Activated CD4-positive, CD25-positive, alpha-beta regulatory T cell (primary cell): ENCODE measurements around the gene CFAP58.
A peak's percentile ranks its signal among the peaks of the same experiment; 100 is the strongest.

Experiments
- DNase-seq, 4 experiments: peaks; one replicate each; lab custom pipeline; 2025; lab: John Stamatoyannopoulos, UW

The CFAP58 gene

DNA sequence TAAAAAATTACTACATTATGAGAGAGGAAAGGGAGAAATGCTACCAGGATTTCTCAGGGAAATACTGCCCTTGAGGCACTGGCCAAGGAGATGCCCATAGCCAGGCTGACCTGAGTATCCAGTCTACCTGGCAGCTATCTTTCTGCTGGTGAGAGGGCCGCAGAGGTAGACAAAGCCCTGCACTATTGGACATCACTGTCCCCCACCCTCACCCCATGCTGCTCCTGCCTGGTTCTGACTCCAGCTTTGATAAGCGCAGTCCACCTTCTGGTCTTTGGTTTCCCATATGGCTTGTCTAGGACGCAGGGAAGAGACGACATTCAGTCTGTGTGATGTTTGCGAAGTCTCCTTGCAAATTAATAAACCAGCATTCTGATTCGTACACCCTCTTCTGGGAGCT is 19.1 kb upstream of the CFAP58 start:
- DNase-seq = no peak

DNA sequence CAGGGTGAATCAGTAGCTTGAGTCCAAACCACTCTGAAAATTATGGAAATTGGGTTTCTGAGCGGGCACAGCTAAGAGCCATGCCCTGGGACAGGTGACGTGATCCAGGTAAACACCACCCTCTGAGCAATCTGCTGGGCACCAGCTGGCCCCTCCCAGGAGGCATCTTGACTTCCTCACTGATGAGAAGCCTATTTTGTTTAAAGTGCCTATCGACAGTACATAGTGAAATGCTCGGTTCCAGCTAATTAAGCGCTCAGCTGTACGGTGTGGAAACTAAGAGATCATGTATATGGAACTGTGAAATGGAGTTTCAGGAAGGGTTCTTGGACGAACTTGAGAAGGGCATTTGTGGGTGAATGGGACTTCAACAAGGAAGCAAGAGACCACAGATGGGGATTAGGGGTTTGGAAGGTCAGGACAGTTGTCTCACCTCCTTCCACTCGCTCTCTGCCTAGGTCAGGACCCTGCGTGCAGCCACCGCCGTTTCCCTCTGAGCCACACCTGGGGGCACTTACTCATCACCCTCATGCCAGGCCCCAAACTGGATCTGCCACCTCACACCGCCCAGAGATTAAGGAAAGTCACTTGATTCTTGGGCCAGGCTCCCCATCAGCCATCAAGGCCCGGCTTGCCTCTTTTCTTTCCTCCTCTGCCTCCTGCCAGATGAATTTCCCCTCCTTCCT is 18.5 kb upstream of the CFAP58 start:
- no peak for DNase-seq

DNA sequence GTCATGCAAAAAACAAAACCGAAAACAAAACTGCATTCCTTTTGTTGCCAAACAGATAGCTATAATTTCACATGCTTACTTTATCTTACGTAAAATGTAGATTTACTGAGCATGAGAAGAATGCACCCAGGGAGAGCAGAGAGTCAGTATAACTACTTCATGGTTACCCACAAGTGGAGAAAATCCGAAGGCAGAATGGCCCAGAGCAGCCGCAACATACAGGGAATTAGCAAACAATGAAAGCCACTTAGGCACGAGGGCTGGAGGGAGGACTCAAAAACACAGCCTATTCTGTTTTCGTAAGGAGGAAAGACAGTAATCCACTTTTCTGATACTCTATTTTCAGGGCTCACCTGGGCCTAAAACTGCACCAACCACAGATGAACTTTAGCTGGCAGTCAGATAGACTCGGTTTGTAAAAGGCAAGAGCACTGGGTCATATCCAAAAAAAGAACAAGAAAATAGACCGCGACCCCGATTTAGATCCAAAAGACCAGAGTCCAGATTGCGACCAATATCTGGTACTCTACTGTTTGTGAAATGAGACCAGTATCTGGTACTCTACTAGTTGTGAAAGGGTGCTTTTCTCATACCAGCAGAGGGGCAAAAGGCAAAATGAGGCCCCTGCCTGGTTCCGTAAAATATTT is 16.7 kb upstream of the CFAP58 start:
- DNase-seq = no peak

DNA sequence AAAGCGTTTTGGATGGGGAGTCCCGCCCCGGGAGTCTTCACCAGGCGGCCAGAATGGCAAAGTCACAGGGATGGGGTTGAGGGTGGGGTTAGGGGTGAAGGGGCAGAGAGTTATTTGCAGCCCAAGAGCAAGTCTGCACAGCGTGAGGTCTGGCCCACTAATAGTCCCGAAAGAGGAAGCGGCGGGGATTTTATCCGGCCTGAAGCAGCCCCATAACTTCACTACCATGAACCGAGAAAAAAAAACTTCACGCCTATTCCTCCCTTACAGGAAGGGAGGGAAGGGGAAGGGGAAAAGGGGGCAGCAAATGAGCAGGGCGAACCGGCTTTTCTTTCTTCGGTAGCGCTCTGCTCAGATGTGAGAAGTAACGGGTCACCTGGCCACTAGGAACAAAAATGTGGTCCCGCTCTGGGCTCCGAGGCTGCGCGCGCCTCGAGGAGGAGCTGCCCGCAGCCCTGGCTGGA is 16.1 kb upstream of the CFAP58 start:
- DNase-seq = no peak

DNA sequence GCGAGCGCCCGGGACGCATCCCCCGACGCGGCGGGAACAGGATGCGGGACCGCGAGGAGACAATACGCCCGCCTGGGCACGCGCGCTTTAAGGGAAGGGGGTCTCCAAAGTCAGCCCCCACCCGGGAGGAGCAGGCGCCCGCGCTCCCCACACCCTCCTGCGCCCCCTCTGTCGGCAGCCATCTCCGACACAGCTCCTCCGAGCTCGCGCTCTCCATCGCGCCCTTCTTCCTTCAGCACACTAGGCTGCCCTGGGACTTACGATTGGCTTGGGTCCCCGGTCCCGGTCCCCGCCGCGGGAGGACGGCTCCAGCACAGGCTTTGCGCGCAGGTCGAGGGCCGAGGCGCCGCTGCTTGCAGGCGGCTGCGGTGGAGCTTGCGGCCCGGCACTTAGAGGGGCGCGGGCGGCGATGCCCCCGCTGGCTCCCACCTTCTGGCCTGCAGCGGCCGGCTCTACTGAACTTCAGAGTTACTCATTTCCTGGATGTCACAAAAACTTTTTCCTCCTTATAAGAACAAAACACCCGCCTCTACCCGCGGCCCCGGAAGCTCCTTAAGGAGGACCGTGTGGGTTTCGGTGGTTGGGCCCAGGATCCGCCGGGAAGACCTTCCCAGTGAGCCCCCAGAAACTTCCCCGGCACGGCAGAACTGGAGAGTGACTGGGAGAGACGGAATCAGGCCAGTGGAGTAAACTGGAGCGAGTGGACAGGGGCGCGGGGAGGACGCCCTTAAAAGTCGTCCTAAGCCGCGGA is 15.5 kb upstream of the CFAP58 start, which contains the start of gene ITPRIP:
Gene ITPRIP, minus strand, starts transcription at position 481 of the 751 bp plus-strand sequence. CDS start 22,414 bp downstream, outside the sequence.
- DNase-seq = peak; percentile 36 to 68 (median 54)

DNA sequence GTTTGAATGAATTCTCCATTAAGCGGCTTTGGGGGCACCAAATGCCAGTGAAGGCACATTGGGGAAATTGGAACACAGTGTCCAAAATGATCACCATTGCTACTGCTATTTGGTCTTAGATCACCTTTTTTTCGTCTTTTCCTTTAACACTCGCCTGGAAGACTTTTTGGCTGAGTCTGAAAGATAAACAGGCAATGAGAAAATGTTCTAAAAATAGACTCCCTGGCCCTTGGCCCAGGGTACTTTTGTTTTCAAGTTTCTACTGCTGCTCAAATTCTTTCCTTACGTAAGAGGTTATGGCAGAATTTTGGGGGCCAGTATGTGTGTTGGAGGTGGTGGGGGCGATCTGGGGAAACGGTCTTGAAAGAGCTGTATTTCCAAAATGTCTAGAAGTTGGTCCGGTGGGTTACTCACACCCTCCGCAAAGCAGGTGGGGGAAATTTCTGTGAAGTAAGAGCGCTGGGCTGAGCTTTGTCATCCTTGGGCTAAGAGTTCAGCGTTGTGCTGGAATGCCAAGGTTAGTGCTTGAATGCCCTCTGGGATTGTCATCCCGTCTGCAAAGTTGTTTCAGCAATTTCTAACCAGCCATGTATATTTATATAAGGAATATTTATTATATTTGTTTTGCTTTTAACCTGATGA is 14.0 kb upstream of the CFAP58 start:
- DNase-seq = no peak

DNA sequence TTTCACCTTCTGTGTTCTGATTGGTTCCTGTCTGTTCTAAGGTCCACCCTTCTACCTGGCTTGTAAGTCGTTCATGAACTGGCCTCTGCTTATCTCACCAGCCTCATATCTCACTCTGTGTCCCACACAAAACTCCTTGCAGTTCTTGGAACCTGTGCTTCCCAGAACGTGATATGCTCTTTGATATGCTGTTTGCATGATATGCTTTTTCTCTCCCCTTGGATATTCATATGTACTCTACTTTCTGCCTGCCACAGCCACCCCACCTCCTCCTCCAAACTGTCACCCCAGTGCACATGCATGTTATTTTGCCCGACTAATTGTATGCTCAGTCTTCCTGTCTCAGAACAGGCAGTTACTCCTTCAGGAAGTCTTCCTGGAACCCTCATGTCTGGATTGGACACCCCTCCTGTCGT is 13.5 kb upstream of the CFAP58 start:
- no peak for DNase-seq

DNA sequence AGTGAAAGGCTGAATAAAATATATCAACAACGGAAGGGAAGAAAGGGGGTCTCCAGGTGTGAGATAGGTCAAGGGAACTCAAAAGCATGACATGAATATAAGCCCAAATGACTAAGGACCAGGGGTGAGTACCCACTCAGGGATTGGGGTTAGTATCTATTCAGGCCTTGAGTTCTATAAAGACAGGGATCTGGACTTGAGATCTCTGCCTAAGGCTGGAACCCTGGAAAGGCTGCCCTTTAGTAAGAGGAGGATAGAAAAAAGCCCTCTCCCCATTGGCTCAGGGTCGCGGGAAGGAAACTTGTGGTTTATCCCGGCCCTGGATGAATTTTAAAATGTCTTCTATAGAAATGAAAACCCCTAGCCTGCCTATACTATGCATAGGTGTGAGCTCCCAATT is 13.0 kb upstream of the CFAP58 start:
- no peak for DNase-seq

DNA sequence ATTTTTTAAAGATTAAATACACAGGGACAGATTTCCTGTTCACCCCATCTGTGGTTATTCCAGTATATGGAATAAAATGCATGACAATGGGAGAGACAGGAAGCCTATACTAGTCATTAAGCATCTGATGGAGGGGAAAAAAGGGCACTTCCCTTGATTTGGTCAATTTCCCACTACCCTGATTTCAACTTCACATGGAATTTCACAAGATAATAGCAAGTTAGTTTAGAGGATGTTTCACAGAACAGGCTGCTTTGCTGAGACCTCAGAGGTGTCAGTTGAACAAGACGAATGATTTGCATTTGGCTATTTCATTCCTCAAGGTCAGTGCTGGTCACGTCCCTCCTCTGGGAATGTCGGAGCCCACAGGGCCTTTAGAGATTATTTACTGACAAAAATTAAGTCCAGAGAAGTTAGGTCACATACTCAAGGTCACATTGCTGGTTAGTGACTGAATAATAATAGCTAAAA is 10.7 kb upstream of the CFAP58 start:
- DNase-seq = no peak

DNA sequence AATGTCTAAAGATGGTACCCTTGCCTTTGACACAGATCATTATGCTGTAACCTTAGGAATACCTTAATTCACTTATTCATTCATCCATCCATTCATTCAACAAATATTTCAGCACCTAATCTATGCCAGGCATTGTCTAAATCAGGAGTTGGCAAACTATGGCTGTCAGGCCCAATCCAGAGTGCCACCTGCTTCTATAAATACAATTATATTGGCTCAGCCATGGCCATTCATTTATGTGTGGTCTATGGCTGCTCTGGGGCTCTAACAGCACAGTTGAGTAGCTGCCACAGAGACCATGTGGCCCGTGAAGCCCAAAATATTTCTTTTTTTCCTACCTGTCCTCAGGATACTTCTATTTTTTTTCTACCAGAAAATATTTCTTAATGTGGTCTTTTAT is 9.4 kb upstream of the CFAP58 start:
- DNase-seq = no peak

DNA sequence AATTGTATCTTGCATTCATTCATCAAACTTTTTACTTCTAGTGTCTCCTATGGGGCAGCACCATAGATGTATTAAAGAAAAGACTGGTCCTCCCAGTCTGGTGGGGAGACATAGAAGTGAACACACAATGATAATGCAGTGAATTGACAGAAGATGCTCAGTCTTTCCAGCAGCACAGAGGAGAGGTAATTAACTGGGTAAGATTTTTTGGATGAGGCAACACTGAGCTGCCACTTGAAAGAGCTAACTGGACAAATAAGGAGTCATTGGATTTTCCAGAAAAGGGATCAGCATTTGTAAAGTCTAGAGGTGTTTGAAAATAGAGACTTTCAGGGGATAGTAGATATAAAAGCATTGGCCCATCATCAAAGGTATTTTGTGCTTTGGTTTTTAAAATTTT is 8.1 kb upstream of the CFAP58 start:
- no peak for DNase-seq

DNA sequence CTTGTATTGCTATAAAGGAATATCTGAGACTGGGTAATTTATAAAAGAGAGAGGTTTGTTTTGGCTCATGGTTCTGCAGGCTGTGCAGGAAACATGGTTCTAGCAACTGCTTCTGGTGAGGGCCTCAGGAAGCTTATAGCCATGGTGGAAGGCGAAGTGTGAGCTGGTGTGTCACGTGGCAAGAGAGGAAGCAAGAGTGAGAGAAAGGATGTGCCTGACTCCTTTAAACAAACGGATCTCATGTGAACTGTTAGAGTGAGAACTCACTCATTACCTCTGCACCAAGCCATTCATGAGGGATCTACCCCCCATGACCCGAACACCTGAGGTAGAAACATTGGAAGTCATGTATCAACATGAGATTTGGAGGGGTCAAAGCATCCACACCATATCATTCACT is 7.7 kb upstream of the CFAP58 start:
- no peak for DNase-seq

DNA sequence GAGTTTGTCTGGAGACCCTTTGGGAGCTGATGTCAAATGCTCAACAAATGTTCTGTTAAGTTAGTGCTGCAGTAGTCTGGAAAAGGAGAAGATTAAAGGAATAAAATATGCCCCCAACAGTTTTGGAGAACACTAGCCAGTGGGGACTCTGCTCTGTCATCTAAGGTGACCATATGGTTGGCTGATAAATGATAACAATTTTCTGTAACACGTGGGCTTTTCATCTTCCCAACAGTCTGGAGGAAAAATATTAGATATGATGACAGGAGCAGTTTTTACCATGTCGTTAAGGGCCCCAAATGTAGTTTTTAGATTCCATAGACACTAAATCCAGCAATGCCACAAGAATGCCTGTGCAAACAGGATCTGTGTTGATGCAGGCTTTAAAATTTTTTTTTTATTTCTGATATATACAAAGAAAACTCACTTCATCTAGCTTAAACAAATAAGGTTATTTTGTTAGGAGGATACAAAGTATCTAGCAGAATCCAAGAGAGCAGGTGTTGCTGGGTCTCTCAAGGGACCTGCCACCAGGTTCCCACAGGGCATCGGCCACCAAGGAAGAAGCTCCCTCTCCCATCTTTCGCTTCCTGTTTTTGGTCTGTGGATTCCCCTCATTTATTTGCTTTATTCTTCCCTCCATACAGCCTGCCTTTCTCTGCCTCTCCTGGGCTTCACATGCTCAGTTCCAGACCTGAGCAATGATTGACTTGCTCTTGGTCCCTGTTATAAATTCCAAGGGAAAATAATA is 6.2 kb upstream of the CFAP58 start:
- DNase-seq = no peak

DNA sequence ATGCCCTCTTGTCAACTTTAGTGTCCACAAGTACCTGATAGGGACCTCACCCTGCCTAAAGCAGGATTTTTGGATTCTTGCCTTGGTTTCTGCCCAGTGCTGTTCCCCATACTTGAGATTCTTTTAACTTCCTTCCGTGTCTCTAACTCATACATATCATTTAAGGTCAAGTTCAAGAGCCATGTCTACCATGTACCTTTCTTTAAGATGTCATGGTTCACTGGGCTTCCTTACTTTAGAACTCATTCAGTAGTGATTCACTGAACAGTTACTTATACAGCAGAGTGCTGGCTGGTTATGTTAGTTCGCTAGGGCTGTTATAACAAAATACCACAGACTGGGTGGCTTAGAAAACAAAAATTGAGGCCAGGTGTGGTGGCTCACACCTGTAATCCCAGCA is 5.0 kb upstream of the CFAP58 start:
- DNase-seq = no peak

DNA sequence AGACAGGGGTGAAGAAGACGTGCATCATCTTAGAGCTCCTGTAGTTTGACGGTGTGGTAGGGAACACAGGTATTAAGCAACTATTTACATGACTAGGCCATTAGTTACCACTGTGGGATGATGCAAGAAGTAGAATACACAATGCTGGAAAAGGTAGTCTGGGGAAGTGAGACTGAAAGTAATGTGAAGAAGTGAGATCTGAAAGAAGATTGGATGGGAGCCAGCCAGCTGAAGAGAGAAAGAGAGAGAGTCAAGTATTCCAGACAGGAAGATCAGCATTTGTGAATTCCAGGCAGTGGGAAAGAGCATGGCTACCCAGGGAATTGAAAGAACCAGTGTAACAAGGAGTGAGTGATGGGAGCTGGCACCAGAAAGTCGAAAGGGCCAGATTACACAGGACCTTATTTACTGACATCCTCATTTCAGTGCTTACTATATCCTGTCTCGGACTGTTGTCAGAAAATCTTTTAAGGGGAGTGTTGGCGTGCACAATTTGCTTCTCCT is 4.0 kb upstream of the CFAP58 start:
- no peak for DNase-seq

DNA sequence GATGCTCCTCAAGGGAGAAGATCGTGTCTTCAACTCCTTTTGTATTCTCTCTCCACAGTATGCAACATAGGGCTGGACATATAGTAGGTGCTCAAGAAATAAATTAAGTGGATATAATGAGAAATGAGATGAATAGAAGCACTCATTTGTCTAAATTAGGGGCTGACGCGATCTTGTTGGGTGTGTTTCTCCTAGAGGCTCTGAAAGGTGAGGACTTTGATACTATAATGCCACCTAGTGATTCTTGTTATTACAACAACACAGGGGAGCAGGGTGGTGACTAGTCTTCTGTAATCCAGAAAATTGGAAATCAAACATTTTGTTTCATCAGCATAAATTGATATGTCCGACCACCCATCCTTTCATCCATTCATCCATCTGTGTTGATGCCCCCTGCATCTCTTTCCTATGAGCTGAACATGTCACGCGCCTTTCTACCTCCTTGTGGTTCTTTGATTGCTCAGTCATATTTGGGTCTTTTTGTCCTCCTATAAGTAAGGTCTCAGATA is 3.5 kb upstream of the CFAP58 start:
- no peak for DNase-seq

DNA sequence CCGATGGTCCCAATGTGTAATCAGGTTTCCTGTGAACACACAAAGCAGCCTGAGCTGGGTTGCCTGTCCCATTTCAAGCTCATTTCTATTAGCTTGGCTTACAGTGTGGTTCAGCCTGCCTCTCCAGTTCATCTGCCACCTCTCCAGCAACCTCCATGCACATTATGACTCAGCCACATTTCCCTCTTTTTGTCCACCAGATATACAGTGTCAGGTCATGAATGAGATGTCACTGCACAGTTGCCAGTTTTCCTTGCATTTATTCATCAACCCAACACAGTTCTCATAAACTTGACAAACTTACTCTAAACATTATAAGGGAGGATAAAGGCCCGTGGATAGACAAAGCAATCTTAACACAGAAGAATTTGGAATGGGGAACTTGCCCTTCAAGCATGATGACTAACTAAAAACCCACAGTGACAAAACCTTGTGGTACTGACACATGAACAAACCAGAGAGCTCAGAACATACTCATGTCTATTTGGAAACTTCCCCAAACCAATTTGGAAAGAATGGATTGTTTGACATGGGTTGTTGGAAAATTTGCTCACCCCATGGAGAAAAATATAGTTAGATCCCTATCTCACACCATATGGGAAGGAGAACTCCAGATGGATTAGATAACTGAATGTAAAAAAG is 2.5 kb upstream of the CFAP58 start:
- no peak for DNase-seq

DNA sequence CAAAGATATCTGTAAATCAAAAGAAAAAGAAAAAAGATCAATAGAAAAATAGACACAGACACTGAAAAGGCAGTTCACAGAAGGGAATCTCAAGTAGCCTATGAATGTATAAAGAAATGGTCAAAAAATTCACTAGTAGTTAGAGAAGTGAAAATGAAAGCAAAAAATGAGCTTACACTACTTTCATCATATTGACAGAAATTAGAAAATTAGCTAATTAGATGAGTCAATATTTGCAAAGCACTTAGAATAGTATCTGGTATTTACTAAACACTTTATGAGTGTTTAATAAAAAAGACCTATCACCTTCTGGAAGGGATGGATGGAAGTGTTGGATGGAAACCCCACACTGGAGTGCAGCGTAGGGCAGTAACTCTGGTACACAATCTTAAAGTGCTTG is 1.7 kb upstream of the CFAP58 start:
- no peak for DNase-seq

DNA sequence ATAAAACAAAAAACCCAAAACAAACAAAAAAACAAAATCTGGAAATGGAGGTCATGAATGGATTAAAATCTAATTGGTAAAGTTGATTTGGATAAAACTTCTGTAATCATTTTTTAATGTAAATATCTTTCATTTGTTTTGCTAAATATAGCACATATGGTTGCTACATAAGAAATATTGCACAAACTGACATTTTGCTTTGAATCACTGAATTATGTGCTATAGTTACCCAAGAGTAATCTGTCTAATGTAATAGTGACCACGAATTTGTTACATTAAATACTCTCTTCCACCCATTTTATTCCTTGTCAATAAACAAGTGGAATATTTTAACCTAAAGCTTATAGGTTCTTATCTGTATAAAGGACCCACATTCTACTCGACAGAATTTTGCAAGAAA is 6.2 kb downstream of the CFAP58 start:
- DNase-seq = no peak

DNA sequence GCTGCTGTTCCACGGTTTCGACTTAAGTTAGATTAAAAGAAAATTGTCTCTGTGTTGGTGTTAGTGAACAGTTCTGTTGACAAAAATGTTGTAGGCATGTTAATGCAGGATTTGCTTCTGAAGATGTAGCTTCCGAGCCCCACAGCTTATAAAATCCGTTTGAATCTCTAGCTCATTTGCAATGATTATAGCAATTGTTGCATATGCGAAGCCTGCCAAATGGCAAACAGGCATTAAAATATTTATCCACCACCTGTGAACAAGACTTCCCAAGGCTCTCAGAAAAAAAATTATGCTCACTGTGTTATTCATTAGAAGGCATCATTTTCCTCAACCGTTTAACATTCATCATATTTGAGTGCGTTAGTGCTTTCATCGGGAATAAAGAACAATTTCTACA is 14.3 kb downstream of the CFAP58 start:
- DNase-seq = no peak

DNA sequence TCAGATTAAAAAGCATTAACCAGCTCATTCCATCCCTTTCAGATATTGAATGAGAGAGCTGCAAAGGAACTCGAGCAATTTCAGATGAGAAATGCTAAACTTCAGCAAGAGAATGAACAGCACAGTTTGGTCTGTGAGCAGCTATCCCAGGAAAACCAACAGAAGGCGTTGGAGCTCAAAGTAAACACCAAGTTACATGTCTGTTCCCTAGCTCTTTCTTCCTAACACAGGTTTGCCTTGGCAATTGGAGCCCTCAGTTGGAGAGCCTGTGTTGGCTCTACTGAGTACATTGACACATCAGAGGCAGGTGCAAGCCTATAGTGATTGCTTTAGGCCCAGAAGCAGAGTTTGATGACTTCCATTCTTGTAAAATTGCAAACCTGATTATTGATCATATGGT is 14.7 kb downstream of the CFAP58 start:
- DNase-seq = no peak
